HK-2 (cell line): ENCODE results near the gene SLC22A1.
A peak's percentile ranks its signal among the peaks of the same experiment; 100 is the strongest.
"Not testable (repeated sequence)": the region's sequence is repeated elsewhere in the genome, so short reads cannot be mapped to it uniquely, and the experiment has no call there.

Source experiments
- DNase-seq: peaks from one replicate; pipeline ENCODE4 v3.0.0-alpha.2; 2018; ENCODE audit not compliant: unreplicated experiment

Gene SLC22A1

GRCh38 chr6:160121558-160121957 lies at the start of gene SLC22A1:
Gene SLC22A1 (plus strand): TSS chr6:160121815. CDS start chr6:160121936, 121 bp downstream.
- DNase-seq, result no peak

DNA sequence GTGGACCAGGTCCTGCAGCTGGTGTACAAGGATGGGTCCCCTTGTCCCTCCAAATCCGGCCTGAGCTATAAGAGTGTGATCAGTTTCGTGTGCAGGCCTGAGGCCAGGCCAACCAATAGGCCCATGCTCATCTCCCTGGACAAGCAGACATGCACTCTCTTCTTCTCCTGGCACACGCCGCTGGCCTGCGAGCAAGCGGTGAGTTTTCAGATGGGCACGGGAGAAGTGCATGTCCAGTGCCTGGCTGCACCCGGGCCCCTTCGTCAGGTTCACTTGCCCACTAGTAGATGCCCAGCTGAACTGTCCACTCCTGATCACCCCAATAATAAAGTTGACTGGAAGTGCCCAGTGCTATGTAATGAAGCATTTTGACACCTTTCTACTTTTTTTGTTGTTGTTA lies 48.3 kb upstream of the SLC22A1 start:
- DNase-seq, result no peak

DNA sequence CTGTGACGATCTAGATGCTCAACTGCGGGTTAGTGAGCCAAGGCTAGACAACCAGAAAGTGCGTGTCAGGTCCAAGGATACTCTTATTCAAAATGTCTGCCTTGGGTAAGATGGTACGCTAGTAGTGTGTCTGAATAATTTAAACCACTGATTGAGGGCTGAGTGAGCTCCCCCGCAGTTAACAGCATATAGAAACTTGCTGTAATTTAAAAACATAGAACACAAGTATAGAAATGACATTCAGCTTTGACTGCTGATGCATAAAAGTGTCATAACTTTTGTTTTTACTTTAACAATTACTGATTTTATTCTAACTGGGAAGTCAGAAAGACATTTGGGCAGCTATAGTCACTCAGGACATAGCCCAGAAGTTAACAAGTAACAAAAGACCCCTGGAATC lies 45.6 kb upstream of the SLC22A1 start:
- DNase-seq, result no peak

GRCh38 chr6:160077024-160077423 lies 44.6 kb upstream of the SLC22A1 start:
- DNase-seq, result no peak

DNA sequence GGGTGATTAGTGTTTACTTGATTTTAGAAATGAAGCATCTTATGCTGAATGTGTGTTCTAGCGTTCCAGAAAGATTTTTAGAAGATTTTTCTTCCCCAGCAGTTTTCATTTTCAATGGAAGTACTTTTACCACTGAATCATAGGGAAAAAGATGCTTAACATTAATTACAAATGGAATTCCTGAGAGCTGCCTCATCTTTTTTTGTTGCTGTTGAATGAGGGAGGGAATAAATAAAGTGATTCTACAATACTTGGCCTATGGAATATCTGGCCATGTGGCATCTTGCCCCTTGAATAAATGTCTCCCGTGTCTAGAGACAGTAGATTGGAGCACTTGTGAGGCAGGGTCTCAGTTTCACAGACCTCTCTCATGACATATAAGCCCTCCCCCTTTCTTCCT lies 44.1 kb upstream of the SLC22A1 start:
- DNase-seq, result no peak

DNA sequence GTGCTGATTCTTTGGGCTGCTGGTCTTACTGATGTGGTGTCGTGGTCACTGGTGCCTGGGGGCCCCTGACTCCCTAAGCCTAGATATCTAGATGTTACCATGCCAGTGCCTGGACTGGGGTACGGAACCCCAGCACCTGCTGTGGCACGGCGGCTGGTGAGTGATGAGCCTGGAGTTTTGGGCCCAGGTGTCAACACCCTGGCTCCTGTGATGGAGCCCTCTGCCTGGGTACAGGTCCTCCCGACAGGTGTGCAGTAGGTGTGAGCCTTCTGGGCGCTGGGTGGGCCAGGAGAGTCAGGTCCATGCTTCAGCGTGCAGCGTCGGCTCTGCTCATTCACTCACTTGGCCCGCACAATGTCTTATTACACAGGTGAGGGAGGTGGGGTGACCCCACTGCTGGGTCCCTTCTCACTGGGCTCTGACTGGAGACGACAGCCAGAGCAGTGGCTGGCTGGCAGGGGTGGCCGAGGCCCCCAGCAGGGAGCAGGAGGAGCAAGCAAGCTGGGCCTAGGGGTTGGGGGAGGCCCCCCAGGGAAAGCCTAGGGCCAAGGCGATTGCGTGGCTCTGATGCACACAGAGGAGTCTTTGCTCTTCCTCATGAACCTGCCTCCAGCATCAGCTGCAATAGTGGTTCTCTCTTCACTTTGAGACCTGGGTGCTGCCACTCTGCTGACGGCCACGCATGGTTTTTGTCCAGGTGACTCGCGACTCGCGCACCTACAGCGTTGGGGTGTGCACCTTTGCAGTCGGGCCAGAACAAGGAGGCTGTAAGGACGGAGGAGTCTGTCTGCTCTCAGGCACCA lies 42.5 kb upstream of the SLC22A1 start:
- no peak for DNase-seq

DNA sequence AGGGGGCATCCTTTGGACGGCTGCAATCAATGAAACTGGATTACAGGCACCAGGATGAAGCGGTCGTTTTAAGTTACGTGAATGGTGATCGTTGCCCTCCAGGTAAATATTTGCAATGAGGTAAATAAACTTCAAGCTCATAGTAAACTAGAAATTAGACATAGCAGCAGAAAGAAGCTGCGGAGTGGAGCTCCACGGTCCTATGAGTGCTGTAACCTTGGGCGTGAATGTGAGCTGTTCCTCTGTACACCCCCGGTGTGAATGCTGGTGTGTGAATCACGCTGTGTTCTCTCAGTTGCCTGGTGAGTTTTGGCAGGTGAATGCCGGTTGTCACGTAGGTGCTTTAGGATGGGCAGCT lies 42.0 kb upstream of the SLC22A1 start:
- no peak for DNase-seq

- no peak for DNase-seq
Measured at GRCh38 chr6:160080097-160080496, 41.5 kb upstream of the SLC22A1 start.

GRCh38 chr6:160081398-160081797 lies 40.2 kb upstream of the SLC22A1 start:
- DNase-seq, result no peak

GRCh38 chr6:160082627-160083026 lies 39.0 kb upstream of the SLC22A1 start:
- no peak for DNase-seq

- no peak for DNase-seq
Measured at GRCh38 chr6:160084198-160084776, 37.3 kb upstream of the SLC22A1 start.

GRCh38 chr6:160085226-160085625 lies 36.4 kb upstream of the SLC22A1 start:
- no peak for DNase-seq

- DNase-seq, result no peak
Measured at GRCh38 chr6:160085713-160086505, 35.7 kb upstream of the SLC22A1 start.

DNA sequence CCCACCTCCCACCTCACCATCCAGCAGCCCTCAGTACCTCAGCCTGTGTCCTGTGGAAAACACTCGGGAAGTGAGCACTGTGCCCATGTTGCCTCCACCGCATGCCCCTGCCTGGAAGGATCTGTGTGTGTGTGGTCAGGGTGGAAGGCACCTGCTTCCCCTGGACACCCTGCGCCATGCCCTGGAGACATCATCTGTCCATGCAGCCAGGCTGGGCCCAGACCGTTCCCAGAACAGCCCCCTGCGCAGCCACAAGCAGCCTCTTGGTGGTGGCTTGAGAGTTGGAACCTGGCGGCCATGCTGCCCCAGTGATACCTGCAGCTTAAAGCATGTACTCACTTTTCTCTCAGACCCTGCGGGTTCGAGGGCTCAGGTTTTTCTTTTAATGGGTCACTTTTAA lies 34.9 kb upstream of the SLC22A1 start:
- DNase-seq, result no peak

DNA sequence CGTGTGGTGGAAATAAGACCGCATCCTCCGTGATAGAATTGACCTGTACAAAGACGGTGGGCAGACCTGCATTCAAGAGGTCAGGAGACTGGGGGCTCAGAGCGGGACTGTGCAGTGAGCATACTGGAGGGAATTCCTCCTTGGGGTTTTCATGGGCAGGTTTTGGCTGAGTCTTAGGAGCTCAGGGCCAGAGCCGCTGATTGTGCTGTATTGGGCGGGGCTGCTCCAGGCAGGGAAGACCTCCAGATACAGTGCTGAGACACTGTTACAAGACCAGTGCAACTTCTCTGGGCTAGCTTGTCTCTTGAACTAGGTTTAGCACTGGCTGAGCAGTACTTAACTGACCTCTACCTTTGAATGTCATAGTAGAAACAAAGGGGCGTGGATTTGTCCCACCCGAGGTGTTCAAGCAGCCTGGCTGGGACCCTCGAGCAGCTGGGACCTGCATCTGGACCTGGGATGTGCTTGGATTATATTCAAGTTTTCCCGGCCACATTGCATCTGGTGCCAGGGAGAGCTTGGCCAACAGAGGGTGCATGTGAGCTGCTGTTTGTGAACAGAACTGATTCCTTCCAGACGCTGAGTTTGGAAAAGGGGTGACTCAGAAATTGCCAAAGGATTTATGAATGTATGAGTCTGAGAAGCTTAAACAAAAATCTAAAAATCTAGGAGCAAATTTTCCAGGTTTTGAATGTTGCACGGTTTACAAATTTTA lies 33.4 kb upstream of the SLC22A1 start:
- peak; percentile 30 for DNase-seq

- DNase-seq, result no peak
Measured at GRCh38 chr6:160088784-160089533, 32.7 kb upstream of the SLC22A1 start.

GRCh38 chr6:160089534-160089897 lies 32.1 kb upstream of the SLC22A1 start:
- DNase-seq, result no peak

- not testable (repeated sequence) for DNase-seq
Measured at GRCh38 chr6:160090442-160091239, 31.0 kb upstream of the SLC22A1 start.

- DNase-seq, result not testable (repeated sequence)
Measured at GRCh38 chr6:160092176-160092575, 29.4 kb upstream of the SLC22A1 start.

- no peak for DNase-seq
Measured at GRCh38 chr6:160092602-160093001, 29.0 kb upstream of the SLC22A1 start.

GRCh38 chr6:160093061-160093460 lies 28.6 kb upstream of the SLC22A1 start:
- DNase-seq, result no peak
